ENCODE measurements around the gene VPS35.

- TF ChIP-seq, protein P1, sequence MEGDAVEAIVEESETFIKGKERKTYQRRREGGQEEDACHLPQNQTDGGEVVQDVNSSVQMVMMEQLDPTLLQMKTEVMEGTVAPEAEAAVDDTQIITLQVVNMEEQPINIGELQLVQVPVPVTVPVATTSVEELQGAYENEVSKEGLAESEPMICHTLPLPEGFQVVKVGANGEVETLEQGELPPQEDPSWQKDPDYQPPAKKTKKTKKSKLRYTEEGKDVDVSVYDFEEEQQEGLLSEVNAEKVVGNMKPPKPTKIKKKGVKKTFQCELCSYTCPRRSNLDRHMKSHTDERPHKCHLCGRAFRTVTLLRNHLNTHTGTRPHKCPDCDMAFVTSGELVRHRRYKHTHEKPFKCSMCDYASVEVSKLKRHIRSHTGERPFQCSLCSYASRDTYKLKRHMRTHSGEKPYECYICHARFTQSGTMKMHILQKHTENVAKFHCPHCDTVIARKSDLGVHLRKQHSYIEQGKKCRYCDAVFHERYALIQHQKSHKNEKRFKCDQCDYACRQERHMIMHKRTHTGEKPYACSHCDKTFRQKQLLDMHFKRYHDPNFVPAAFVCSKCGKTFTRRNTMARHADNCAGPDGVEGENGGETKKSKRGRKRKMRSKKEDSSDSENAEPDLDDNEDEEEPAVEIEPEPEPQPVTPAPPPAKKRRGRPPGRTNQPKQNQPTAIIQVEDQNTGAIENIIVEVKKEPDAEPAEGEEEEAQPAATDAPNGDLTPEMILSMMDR (IDR thresholded peaks at IDR 0.05; ENCODE audit: poor library complexity): no peak
- TF ChIP-seq EZH2 (IDR thresholded peaks at IDR 0.05; ENCODE audit: borderline replicate concordance) (no peak), EZH2phosphoT487 (IDR thresholded peaks at IDR 0.05; ENCODE audit: low read depth, severe bottlenecking, unreplicated experiment) (no peak)
Measured at GRCh38 chr16:46618516-46618915, 70.5 kb downstream of the VPS35 start.
